ENCODE measurements around the gene CHTF18. TPM values are rescaled to one million over a fixed set of nuclear protein-coding genes. Genes with fewer than 3 reads are reported as not detected.

CHTF18 gene
- total RNA-seq, 1 experiment from 2014 or later: 120 TPM

DNA sequence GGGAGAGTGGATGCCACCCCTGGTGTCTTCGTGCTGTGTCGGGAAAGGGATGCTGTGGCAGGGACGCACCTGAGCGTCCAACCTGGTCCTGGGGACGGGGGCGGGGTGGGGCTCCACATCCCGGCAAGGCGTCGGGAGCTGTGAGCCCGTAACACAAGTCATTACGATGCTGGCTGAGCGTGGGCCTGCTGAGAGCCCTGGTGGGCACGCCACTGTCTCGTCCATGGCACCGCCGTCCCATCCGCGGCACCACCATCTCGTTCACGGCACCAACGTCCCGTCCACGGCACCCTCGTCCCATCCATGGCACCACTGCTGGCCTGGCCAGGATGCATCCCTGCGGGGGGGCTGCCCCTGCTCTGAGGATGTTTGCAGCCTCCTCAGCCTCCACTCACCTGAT is 36.2 kb downstream of the CHTF18 start:
- Histone ChIP-seq H3K4me2 (ENCODE audit: insufficient read depth, insufficient read length, low read length) (no peak overlapping the region), H3K4ac (ENCODE audit: low read depth, low read length) (no peak overlapping the region), H2AFZ (ENCODE audit: low read length) (no peak overlapping the region), H3K18ac (ENCODE audit: insufficient read length, low read depth, low read length) (no peak overlapping the region), H3K56ac (ENCODE audit: insufficient read length, low read depth, low read length) (no peak overlapping the region), H3K4me1 (ENCODE audit: insufficient read depth, low read length) (no peaks in the 10 kb centered on the region), H3K14ac (ENCODE audit: insufficient read depth, low read length) (no peak overlapping the region), H4K91ac (ENCODE audit: insufficient read length, low read depth, low read length) (no peak overlapping the region), H4K5ac (ENCODE audit: insufficient read length, low read depth, low read length) (no peak overlapping the region), H2BK15ac (ENCODE audit: low read depth, low read length) (no peak overlapping the region), H3K23ac (ENCODE audit: insufficient read length, low read depth, low read length) (no peak overlapping the region), H2BK12ac (ENCODE audit: insufficient read length, low read depth, low read length) (no peak overlapping the region), H2AK5ac (ENCODE audit: insufficient read length, low read length) (no peak overlapping the region), H2BK5ac (ENCODE audit: insufficient read length, low read length) (no peak overlapping the region), H3K79me2 (ENCODE audit: insufficient read depth, low read length) (no peaks in the 10 kb centered on the region), H3T11ph (ENCODE audit: low read length) (no peak overlapping the region), H3K9me3 (ENCODE audit: control insufficient read depth, low read depth, low read length) (no peaks in the 10 kb centered on the region), H3K27ac (ENCODE audit: insufficient read length, low read depth, low read length) (no peak overlapping the region), H2BK20ac (ENCODE audit: low read depth, low read length, poor library complexity, severe bottlenecking) (no peak overlapping the region), H3K27me3 (ENCODE audit: insufficient read depth, low read length) (no peaks in the 10 kb centered on the region), H3K23me2 (ENCODE audit: insufficient read length, low read depth, low read length, poor library complexity, severe bottlenecking) (no peaks in the 10 kb centered on the region), H4K20me1 (ENCODE audit: control insufficient read depth, insufficient read depth, insufficient read length) (no peaks in the 10 kb centered on the region), H4K8ac (replicated peaks; ENCODE audit: insufficient read length, low read depth, low read length) (no peak overlapping the region), H3K79me1 (ENCODE audit: insufficient read depth, low read depth, low read length, poor library complexity, severe bottlenecking) (no peaks in the 10 kb centered on the region), H2BK120ac (ENCODE audit: low read depth, low read length, poor library complexity, severe bottlenecking) (no peak overlapping the region), H3K9ac (ENCODE audit: extremely low read depth, insufficient read length, low read length) (no peak overlapping the region)
- no CpG with 5 or more reads among the region's 25 CpGs for WGBS (ENCODE audit: extremely low coverage, insufficient read length, low lambda C conversion rate)
- TF ChIP-seq, protein P1, sequence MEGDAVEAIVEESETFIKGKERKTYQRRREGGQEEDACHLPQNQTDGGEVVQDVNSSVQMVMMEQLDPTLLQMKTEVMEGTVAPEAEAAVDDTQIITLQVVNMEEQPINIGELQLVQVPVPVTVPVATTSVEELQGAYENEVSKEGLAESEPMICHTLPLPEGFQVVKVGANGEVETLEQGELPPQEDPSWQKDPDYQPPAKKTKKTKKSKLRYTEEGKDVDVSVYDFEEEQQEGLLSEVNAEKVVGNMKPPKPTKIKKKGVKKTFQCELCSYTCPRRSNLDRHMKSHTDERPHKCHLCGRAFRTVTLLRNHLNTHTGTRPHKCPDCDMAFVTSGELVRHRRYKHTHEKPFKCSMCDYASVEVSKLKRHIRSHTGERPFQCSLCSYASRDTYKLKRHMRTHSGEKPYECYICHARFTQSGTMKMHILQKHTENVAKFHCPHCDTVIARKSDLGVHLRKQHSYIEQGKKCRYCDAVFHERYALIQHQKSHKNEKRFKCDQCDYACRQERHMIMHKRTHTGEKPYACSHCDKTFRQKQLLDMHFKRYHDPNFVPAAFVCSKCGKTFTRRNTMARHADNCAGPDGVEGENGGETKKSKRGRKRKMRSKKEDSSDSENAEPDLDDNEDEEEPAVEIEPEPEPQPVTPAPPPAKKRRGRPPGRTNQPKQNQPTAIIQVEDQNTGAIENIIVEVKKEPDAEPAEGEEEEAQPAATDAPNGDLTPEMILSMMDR (conservative IDR thresholded peaks at IDR 0.05): no peak
- Mint-ChIP-seq H3K36me3 (ENCODE audit: insufficient read depth in 1 of 3, low read depth in 3 of 3) (no peaks in the 10 kb centered on the region), H3K4me3 (no peak overlapping the region), H3K27ac (no peak overlapping the region), H3K4me1 (peaks cover 16 to 21% of the 10 kb centered on the region in 2 experiments), H3K9me3 (peaks cover 0 to 4% of the 10 kb centered on the region in 2 experiments; a peak in 1 of 5 replicates), H3K27me3 (ENCODE audit: low read depth) (peaks cover 19% of the 10 kb centered on the region)
- no peak for DNase-seq
